Measurements from ENCODE around the gene DOK7.

The DOK7 gene

GRCh38 chr4:3514221-3514780 lies 51.2 kb downstream of the DOK7 start:
- H3K4me3 ChIP-seq (ENCODE audit: low read depth, low read length), result no peak overlapping the region
- no peak overlapping the region for H3K27ac ChIP-seq
- no peak for TF ChIP-seq CTCF (IDR thresholded peaks at IDR 0.05; ENCODE audit: low read depth, low read length, missing control alignments)
- no peaks in the 10 kb centered on the region for H3K27me3 ChIP-seq (replicated peaks)
- DNase-seq, result no peak
- H3K36me3 ChIP-seq (replicated peaks), result peaks cover 60% of the 10 kb centered on the region
- in situ Hi-C loops (cut with HindIII; ENCODE audit: low pct_ligation_motif_present, low sequenced_read_pairs), result no loop called here

GRCh38 chr4:3514806-3515501 lies 51.8 kb downstream of the DOK7 start:
- in situ Hi-C loops (cut with HindIII; ENCODE audit: low pct_ligation_motif_present, low sequenced_read_pairs), result no loop called here
- H3K27me3 ChIP-seq (replicated peaks), result no peaks in the 10 kb centered on the region
- no peak overlapping the region for H3K27ac ChIP-seq
- peaks cover 66% of the 10 kb centered on the region for H3K36me3 ChIP-seq (replicated peaks)
- H3K4me3 ChIP-seq (ENCODE audit: low read depth, low read length), result no peak overlapping the region
- no peak for DNase-seq
- TF ChIP-seq CTCF (IDR thresholded peaks at IDR 0.05; ENCODE audit: low read depth, low read length, missing control alignments), result peak; percentile 47

- in situ Hi-C loops (cut with HindIII; ENCODE audit: low pct_ligation_motif_present, low sequenced_read_pairs), result no loop called here
- no peak overlapping the region for H3K27ac ChIP-seq
- no peak for TF ChIP-seq CTCF (IDR thresholded peaks at IDR 0.05; ENCODE audit: low read depth, low read length, missing control alignments)
- H3K27me3 ChIP-seq (replicated peaks), result no peaks in the 10 kb centered on the region
- DNase-seq, result no peak
- no peak overlapping the region for H3K4me3 ChIP-seq (ENCODE audit: low read depth, low read length)
- H3K36me3 ChIP-seq (replicated peaks), result peaks cover 69% of the 10 kb centered on the region
These were observed 52.5 kb downstream of the DOK7 start for GRCh38 chr4:3515646-3516045.

GRCh38 chr4:3516061-3516835 lies 53.1 kb downstream of the DOK7 start:
- Histone ChIP-seq H3K27ac (no peak overlapping the region), H3K27me3 (replicated peaks) (no peaks in the 10 kb centered on the region), H3K36me3 (replicated peaks) (peaks cover 67% of the 10 kb centered on the region), H3K4me3 (ENCODE audit: low read depth, low read length) (no peak overlapping the region)
- no peak for DNase-seq
- TF ChIP-seq CTCF (IDR thresholded peaks at IDR 0.05; ENCODE audit: low read depth, low read length, missing control alignments), result no peak
- in situ Hi-C loops (cut with HindIII; ENCODE audit: low pct_ligation_motif_present, low sequenced_read_pairs), result no loop called here

DNA sequence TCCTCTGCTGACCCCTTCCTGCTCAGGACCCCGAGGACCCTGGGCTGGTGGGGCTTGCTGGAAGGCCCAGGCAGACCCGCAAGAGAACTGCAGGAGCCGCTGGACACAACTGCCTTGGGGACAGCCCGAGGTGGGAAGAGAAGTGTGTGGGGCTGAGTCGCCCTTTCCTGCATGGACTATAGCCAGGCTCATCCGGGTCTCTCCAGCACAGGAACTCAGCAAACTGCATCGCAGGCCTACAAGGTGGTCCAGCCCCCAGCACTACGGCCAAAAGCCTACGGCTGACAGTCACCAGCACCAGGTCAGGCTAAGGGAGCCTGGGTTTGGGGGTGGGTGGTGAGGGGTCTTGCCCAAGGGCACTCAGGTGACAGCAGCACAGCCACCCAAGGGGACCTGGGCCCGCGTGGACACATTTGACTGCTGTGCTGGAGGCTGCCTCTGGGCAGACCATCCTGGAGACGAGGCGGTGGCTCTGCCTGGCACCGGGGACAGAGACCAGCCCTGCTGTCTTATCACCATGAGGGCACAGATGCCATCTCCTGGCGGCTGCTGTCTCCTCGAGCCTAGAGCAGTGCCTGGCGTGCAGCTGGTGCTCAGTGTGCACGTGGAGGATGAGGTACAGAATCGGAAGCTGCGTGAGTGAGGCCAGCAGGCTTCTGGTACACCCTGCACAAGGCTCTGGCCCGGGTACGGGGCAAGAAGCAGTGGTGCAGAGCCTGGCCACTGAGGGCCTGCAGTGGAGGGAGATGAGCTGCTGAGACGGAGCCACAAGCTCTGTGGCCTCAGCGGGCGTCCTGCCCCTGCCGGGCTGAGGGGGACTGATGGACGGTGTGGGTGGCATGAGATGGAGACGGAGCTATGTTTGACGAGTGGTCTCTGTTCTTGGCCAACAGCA lies 54.0 kb downstream of the DOK7 start:
- Histone ChIP-seq H3K27me3 (replicated peaks) (no peaks in the 10 kb centered on the region), H3K36me3 (replicated peaks) (peaks cover 68% of the 10 kb centered on the region), H3K4me3 (ENCODE audit: low read depth, low read length) (no peak overlapping the region), H3K27ac (no peak overlapping the region)
- in situ Hi-C loops (cut with HindIII; ENCODE audit: low pct_ligation_motif_present, low sequenced_read_pairs), result no loop called here
- no peak for DNase-seq
- TF ChIP-seq CTCF (IDR thresholded peaks at IDR 0.05; ENCODE audit: low read depth, low read length, missing control alignments), result no peak

All from brain microvascular endothelial cell (primary cell).